ENCODE data around the gene PAN3. TPM values are rescaled to one million over a fixed set of nuclear protein-coding genes. Genes with fewer than 3 reads are reported as not detected.

Gene PAN3
- total RNA-seq, 1 donor from 2014 or later, result 42.6 TPM

GRCh38 chr13:28339419-28339818 lies 201.1 kb downstream of the PAN3 start:
- DNase-seq, result no peak

GRCh38 chr13:28340272-28340793 lies 202.0 kb downstream of the PAN3 start:
- DNase-seq, result no peak

DNA sequence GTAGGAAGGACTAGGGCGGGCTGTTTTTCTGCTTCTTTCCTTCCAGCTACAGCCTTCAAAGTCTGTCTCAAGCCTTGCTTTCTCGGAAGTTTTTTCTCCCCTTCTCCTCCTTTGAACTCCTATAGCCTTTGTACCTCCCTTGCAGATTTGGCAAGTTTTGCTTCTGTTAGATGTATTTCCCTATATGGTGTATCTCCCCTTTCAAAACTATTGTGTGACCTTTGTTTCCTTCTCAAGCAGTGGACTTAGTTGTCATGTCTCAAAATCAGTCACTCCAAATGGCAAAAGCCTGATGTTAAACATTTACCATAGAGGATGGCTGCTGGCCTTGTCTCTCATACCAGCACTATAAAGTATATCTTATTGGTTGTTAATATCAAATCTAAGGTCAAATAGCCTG lies 203.9 kb downstream of the PAN3 start:
- no peak for DNase-seq

DNA sequence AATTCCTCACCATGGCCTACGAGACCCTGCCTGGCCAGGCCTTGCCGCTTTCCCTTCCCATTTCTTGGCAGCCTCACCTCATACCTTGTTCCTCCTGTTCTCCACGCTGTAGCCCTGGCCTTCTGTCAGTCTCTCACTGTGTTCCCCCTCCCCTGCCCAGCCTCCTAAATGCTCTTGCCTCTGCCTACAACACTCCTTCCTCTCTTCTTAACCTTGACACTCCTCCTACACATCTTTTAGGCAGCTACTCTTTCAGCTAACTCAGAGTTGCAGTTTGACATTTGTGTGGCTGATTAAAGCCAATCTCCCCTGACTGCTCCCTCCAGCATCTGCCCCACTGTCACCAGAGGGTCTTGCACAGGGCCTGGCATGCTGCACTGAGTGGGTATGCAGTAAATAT lies 205.8 kb downstream of the PAN3 start:
- DNase-seq, result no peak

Small RNAs within 50 kb of the gene (small RNA-seq; reads per million reads assigned to genes)
- gene RNU6-82P (ENCODE audit: low replicate concordance), result not detected

Other genes with a start within 250 kb of the PAN3 start
- gene PDX1, start 218.5 kb upstream of the PAN3 start, total RNA-seq, result 0.10 TPM
- gene CDX2, start 169.2 kb upstream of the PAN3 start, total RNA-seq, result not detected
- gene URAD, start 149.9 kb upstream of the PAN3 start, total RNA-seq, result not detected
- gene FLT3, start 38.0 kb upstream of the PAN3 start, total RNA-seq, result 0.59 TPM

Measured in skin of body (tissue), 3 donors.